ENCODE data around the gene ERCC1. TPM values are rescaled to one million over a fixed set of nuclear protein-coding genes. Genes with fewer than 3 reads are reported as not detected.

ERCC1 gene
- total and polyA plus RNA-seq, 2 of the 13 experiments (the other 11 are each of a cell fraction or from before 2014, with no cell fraction given), result 40.0 to 66.4 TPM

DNA sequence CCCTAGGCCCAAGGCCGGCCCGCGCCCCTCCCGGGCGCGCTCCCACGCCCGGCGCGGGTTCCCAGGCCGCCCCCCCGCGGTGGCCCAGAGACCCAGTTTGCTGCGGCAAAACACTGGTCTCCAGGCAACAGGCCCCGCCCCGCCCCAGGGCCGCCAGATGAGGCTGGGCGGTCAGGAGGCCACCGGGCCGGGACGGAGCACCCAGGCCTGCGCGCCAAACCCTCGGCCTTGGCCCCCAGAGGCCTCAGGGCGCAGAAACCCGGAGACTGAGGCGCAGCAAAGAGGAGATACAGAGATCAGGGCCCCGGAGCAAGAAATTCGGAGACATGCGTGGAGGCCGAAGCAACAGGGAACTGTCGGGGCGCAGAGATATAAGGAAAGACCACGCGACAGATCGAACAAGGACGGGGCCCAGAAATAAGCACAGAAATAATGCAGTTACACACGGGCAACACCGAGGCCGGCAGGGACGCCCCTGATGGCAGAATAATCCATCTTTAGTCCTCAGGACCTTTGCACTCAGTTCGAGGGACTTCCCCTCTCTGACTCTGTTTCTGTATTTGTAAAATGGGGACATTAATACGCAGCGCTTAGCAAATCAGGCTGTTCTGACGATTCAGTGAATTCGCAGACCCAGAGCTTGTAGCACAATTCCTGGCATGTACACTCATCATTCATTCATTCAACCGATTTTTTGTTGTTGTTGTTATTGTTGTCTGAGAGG, 20.8 kb upstream of the ERCC1 start (continued):
- TF ChIP-seq, protein P1, sequence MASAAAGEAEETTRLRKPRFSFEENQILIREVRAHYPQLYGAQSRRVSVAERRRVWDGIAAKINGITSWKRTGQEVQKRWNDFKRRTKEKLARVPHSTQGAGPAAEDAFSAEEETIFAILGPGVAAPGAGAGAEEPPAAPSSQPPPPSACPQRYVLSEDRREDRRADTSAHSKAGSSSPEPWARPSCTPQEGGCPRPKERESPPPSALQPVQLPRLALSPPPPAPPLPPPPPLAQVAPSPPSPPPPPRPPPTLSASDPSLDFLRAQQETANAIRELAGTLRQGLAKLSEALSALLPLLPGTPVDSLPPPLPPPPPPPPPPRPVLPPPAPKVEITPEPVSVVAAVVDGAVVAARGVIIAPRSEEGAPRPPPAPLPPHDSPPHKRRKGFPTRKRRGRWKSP (CRISPR knock-in tag; IDR thresholded peaks at IDR 0.05), result peak; percentile 61; the same call in 1 of the 2 replicates
- no peak for TF ChIP-seq TBX3 (IDR thresholded peaks at IDR 0.05; ENCODE audit: borderline replicate concordance)
- TF ChIP-seq ZNF383 (CRISPR knock-in tag; IDR thresholded peaks at IDR 0.05; ENCODE audit: borderline replicate concordance), result peak; percentile 47; the same call in 1 of the 2 replicates
- TF ChIP-seq SOX6 (IDR thresholded peaks at IDR 0.05), result no peak
- peak; percentile 84 for TF ChIP-seq SOX6 (CRISPR knock-in tag; IDR thresholded peaks at IDR 0.05)
- no peak for TF ChIP-seq ZNF281 (CRISPR knock-in tag; IDR thresholded peaks at IDR 0.05; ENCODE audit: borderline replicate concordance)
- no peak for TF ChIP-seq GMEB2 (CRISPR knock-in tag; IDR thresholded peaks at IDR 0.05; ENCODE audit: low read depth)
- TF ChIP-seq ZNF777 (CRISPR knock-in tag; IDR thresholded peaks at IDR 0.05), result peak; percentile 71; the same call in 1 of the 2 replicates
- TF ChIP-seq ZNF547 (CRISPR knock-in tag; IDR thresholded peaks at IDR 0.05), result peak; percentile 37; the same call in 1 of the 2 replicates
- no peak for TF ChIP-seq NR3C1 (CRISPR knock-in tag; IDR thresholded peaks at IDR 0.05)
- no peak for TF ChIP-seq ZNF644 (CRISPR knock-in tag; IDR thresholded peaks at IDR 0.05; ENCODE audit: low read depth)
- TF ChIP-seq, protein P2, sequence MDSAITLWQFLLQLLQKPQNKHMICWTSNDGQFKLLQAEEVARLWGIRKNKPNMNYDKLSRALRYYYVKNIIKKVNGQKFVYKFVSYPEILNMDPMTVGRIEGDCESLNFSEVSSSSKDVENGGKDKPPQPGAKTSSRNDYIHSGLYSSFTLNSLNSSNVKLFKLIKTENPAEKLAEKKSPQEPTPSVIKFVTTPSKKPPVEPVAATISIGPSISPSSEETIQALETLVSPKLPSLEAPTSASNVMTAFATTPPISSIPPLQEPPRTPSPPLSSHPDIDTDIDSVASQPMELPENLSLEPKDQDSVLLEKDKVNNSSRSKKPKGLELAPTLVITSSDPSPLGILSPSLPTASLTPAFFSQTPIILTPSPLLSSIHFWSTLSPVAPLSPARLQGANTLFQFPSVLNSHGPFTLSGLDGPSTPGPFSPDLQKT (CRISPR knock-in tag; IDR thresholded peaks at IDR 0.05; ENCODE audit: borderline replicate concordance), result no peak
- no peak for TF ChIP-seq ZBTB7B (CRISPR knock-in tag; IDR thresholded peaks at IDR 0.05)
- no peak for TF ChIP-seq RELA (CRISPR knock-in tag; IDR thresholded peaks at IDR 0.05)
- no peak for TF ChIP-seq ATM (IDR thresholded peaks at IDR 0.05; ENCODE audit: borderline replicate concordance)
- TF ChIP-seq MTF2 (CRISPR knock-in tag; IDR thresholded peaks at IDR 0.05; ENCODE audit: borderline replicate concordance), result no peak
- no peak for TF ChIP-seq ZNF564 (CRISPR knock-in tag; IDR thresholded peaks at IDR 0.05)
- no peak for TF ChIP-seq MIER2 (CRISPR knock-in tag; IDR thresholded peaks at IDR 0.05)
- TF ChIP-seq MAFK (conservative IDR thresholded peaks at IDR 0.05 in 1 of 2, IDR thresholded peaks at IDR 0.05 in 1 of 2; ENCODE audit: low read length in 2 of 2), result no peak
- no peak for TF ChIP-seq FOXM1 (CRISPR knock-in tag; IDR thresholded peaks at IDR 0.05)
- no peak for TF ChIP-seq ZNF615 (CRISPR knock-in tag; IDR thresholded peaks at IDR 0.05; ENCODE audit: borderline replicate concordance)
- TF ChIP-seq, protein P3, sequence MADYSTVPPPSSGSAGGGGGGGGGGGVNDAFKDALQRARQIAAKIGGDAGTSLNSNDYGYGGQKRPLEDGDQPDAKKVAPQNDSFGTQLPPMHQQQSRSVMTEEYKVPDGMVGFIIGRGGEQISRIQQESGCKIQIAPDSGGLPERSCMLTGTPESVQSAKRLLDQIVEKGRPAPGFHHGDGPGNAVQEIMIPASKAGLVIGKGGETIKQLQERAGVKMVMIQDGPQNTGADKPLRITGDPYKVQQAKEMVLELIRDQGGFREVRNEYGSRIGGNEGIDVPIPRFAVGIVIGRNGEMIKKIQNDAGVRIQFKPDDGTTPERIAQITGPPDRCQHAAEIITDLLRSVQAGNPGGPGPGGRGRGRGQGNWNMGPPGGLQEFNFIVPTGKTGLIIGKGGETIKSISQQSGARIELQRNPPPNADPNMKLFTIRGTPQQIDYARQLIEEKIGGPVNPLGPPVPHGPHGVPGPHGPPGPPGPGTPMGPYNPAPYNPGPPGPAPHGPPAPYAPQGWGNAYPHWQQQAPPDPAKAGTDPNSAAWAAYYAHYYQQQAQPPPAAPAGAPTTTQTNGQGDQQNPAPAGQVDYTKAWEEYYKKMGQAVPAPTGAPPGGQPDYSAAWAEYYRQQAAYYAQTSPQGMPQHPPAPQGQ (CRISPR knock-in tag; IDR thresholded peaks at IDR 0.05; ENCODE audit: borderline replicate concordance), result no peak
